ENCODE results near the gene ANKRD13A.

- TF ChIP-seq POLR2A (IDR thresholded peaks at IDR 0.05) (no peak), CTCF (IDR thresholded peaks at IDR 0.05) (no peak)
These were observed 45.6 kb upstream of the ANKRD13A start for GRCh38 chr12:109953656-109954055.
